NCI-H1417 (cell line): Measurements from ENCODE around the gene FILIP1L.

Experiments used
- DNase-seq, 3 experiments: peaks; one replicate each; lab custom pipeline; 2025; lab: John Stamatoyannopoulos, UW

The FILIP1L gene

GRCh38 chr3:100114413-100115030, at the start of gene FILIP1L:
Gene FILIP1L, minus strand, starts transcription at chr3:100114501.
- DNase-seq, result no peak

- DNase-seq, result no peak
Measured at GRCh38 chr3:100163787-100164186, 49.5 kb upstream of the FILIP1L start.

GRCh38 chr3:100160521-100160920, 46.2 kb upstream of the FILIP1L start:
- DNase-seq, result no peak

GRCh38 chr3:100159331-100160153, 45.2 kb upstream of the FILIP1L start:
- DNase-seq, result no peak

- DNase-seq, result no peak
Measured at GRCh38 chr3:100158918-100159330, 44.6 kb upstream of the FILIP1L start.

- no peak for DNase-seq
Measured at GRCh38 chr3:100157685-100158084, 43.4 kb upstream of the FILIP1L start.

GRCh38 chr3:100155590-100155989, 41.3 kb upstream of the FILIP1L start:
- no peak for DNase-seq

GRCh38 chr3:100155128-100155527, 40.8 kb upstream of the FILIP1L start:
- DNase-seq, result no peak

GRCh38 chr3:100154171-100154570, 39.9 kb upstream of the FILIP1L start:
- DNase-seq, result no peak

- DNase-seq, result no peak
Measured at GRCh38 chr3:100151024-100151707, 36.9 kb upstream of the FILIP1L start.

- no peak for DNase-seq
Measured at GRCh38 chr3:100150473-100150872, 36.2 kb upstream of the FILIP1L start.

- DNase-seq, result no peak
Measured at GRCh38 chr3:100149713-100150415, 35.6 kb upstream of the FILIP1L start.

GRCh38 chr3:100149130-100149529, 34.8 kb upstream of the FILIP1L start:
- peak in 1 of 3 experiments; percentile 11 for DNase-seq

- DNase-seq, result no peak
Measured at GRCh38 chr3:100144255-100144866, 30.1 kb upstream of the FILIP1L start.

- no peak for DNase-seq
Measured at GRCh38 chr3:100141586-100141985, 27.3 kb upstream of the FILIP1L start.

GRCh38 chr3:100140976-100141375, 26.7 kb upstream of the FILIP1L start:
- DNase-seq, result no peak

GRCh38 chr3:100136921-100137320, 22.6 kb upstream of the FILIP1L start:
- no peak for DNase-seq

GRCh38 chr3:100131241-100131640, 16.9 kb upstream of the FILIP1L start:
- no peak for DNase-seq

GRCh38 chr3:100129941-100130340, 15.6 kb upstream of the FILIP1L start:
- no peak for DNase-seq

- no peak for DNase-seq
Measured at GRCh38 chr3:100128565-100128964, 14.3 kb upstream of the FILIP1L start.

GRCh38 chr3:100127792-100128191, 13.5 kb upstream of the FILIP1L start:
- DNase-seq, result no peak
